BLaER1 treated with 17β-estradiol and CSF1 and Interleukin-3, amounts not matched to agents 10 nM and 100 nM (cell line): Measurements from ENCODE around the gene PTCD3.

Source experiments
- H3K27ac ChIP-seq, 11 experiments: shearing (Covaris generic); formaldehyde crosslinking; 2 replicates each; pipeline ENCODE4 v1.8.1; 2022
- H3K27me3 ChIP-seq, 11 experiments: shearing (Covaris generic); formaldehyde crosslinking; 2 replicates each; pipeline ENCODE4 v1.8.1; 2022
- H3K36me3 ChIP-seq, 11 experiments: shearing (Covaris generic); formaldehyde crosslinking; 2 replicates each; pipeline ENCODE4 v1.8.1; 2022
- H3K4me1 ChIP-seq, 10 experiments: shearing (Covaris generic); formaldehyde crosslinking; 2 replicates each; pipeline ENCODE4 v1.8.1; 2022
- H3K4me2 ChIP-seq, 11 experiments: shearing (Covaris generic); formaldehyde crosslinking; 2 replicates each; pipeline ENCODE4 v1.8.1; 2022
- H3K4me3 ChIP-seq, 10 experiments: shearing (Covaris generic); formaldehyde crosslinking; 2 replicates each; pipeline ENCODE4 v1.8.1; 2022
- H3K9ac ChIP-seq, 11 experiments: shearing (Covaris generic); formaldehyde crosslinking; 2 replicates each; pipeline ENCODE4 v1.8.1; 2022
- H3K9me3 ChIP-seq, 11 experiments: shearing (Covaris generic); formaldehyde crosslinking; replicated peaks in 1 of 11; 2 replicates each; pipeline ENCODE4 v1.8.1; 2022
- H4K20me1 ChIP-seq, 11 experiments: shearing (Covaris generic); formaldehyde crosslinking; 2 replicates each; pipeline ENCODE4 v1.8.1; 2022
- Cebpa-rat ChIP-seq, 11 experiments: shearing (Covaris generic); IDR thresholded peaks; 2 replicates each; pipeline ENCODE4 v1.8.1; 2022

PTCD3 gene

DNA sequence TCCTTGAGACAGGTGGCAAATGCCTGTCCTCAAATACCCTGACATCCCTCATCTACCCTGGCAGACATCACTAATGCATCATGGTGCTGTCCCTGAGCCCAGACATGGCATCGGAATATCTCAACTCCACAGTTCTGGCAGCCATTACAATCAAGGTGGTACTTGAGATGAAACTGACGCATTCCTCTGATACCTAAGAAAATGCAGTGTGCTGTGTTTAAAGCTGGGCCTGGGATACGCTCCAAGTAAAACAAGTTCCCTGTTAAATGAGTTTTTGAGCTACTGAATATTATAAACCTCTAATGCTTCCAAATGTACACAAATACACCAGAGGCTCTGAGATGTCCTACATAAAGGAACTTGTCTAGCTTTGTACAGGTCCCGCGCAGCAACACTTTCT is 30.1 kb upstream of the PTCD3 start:
- H3K36me3 ChIP-seq, result peaks cover 38 to 100% (median 96%) of the 10 kb centered on the region in 11 experiments
- no peak overlapping the region for H3K9ac ChIP-seq
- H3K4me3 ChIP-seq, result no peak overlapping the region
- no peak overlapping the region for H3K27ac ChIP-seq
- H4K20me1 ChIP-seq, result peaks cover 0 to 79% (median 56%) of the 10 kb centered on the region in 11 experiments; a peak in 17 of 22 replicates
- H3K4me1 ChIP-seq, result peaks cover 53 to 79% (median 71%) of the 10 kb centered on the region in 10 experiments
- H3K4me2 ChIP-seq, result no peak overlapping the region
- 0 out of 22 replicates have a peak, but pooled peaks cover 0 to 4% (median 0%) of the 10 kb centered on the region in 11 experiments for H3K9me3 ChIP-seq
- no peaks in the 10 kb centered on the region for H3K27me3 ChIP-seq
- no peak for TF ChIP-seq Cebpa-rat (IDR thresholded peaks at IDR 0.05)

DNA sequence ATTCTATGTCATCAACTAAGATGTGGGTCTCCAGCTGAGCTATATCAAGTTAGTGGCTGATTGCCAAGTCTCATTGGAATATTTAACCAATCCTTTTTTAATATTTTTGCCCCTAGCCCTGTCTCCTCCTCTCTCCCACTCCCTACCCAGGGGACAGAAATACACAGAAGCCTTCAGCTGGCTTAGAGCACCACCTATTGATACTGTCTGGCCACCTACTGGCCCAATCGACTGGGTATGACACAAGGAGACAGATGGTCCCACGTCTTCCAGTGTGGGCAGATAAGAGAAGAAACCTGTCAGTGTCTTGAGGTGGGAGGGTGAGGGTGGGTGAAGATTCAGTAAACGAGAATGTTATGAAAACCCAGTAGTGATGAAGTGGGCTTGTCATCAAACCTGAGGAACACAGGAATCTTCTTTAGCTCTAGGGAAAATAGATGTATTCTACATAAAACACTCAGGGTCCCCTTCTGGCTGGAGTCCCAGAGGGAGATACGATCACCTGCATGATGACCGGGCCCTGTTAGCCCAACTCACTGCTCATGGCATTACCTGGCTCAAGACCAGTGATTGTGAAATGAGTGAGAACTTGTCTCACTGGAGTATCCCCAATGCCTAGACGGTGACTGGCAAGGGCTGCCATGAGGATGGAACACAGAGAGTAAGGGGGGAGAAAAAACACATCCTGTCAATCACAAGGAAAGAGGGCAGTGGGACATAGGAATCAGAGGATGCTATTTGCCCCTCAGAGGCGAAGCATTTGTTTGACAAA is 27.1 kb upstream of the PTCD3 start:
- TF ChIP-seq Cebpa-rat (IDR thresholded peaks at IDR 0.05), result no peak; a peak in 1 of 22 replicates
- Histone ChIP-seq H3K27ac (no peak overlapping the region), H4K20me1 (peaks cover 0 to 78% (median 50%) of the 10 kb centered on the region in 11 experiments; a peak in 18 of 22 replicates), H3K4me2 (peak overlapping the region in 5 of 11 experiments; percentile 42 to 59 (median 46); a peak in 8 of 22 replicates), H3K4me3 (no peak overlapping the region), H3K9me3 (no peaks in the 10 kb centered on the region), H3K9ac (no peak overlapping the region), H3K36me3 (peaks cover 42 to 100% (median 97%) of the 10 kb centered on the region in 11 experiments), H3K4me1 (peaks cover 33 to 54% (median 49%) of the 10 kb centered on the region in 10 experiments), H3K27me3 (no peaks in the 10 kb centered on the region)

GRCh38 chr2:86079981-86080911 is 25.8 kb upstream of the PTCD3 start:
- Histone ChIP-seq H3K9me3 (no peaks in the 10 kb centered on the region), H3K36me3 (peaks cover 41 to 100% (median 95%) of the 10 kb centered on the region in 11 experiments), H4K20me1 (peaks cover 0 to 65% (median 43%) of the 10 kb centered on the region in 11 experiments; a peak in 18 of 22 replicates), H3K27me3 (no peaks in the 10 kb centered on the region), H3K4me3 (no peak overlapping the region), H3K9ac (peak overlapping the region in 2 of 11 experiments; percentile 10 to 46; a peak in 3 of 22 replicates), H3K4me1 (peaks cover 33 to 47% (median 41%) of the 10 kb centered on the region in 10 experiments), H3K4me2 (peak overlapping the region; percentile 25 to 65 (median 57)), H3K27ac (peak overlapping the region in 2 of 11 experiments; percentile 6 to 17; a peak in 1 of 22 replicates)
- no peak for TF ChIP-seq Cebpa-rat (IDR thresholded peaks at IDR 0.05)

- Histone ChIP-seq H3K4me2 (no peak overlapping the region), H3K36me3 (peaks cover 47 to 100% (median 94%) of the 10 kb centered on the region in 11 experiments), H3K4me3 (no peak overlapping the region), H3K27me3 (no peaks in the 10 kb centered on the region), H3K4me1 (peaks cover 33 to 43% (median 38%) of the 10 kb centered on the region in 10 experiments), H3K27ac (no peak overlapping the region), H3K9me3 (no peaks in the 10 kb centered on the region), H3K9ac (no peak overlapping the region), H4K20me1 (peaks cover 0 to 54% (median 39%) of the 10 kb centered on the region in 11 experiments; a peak in 18 of 22 replicates)
- no peak for TF ChIP-seq Cebpa-rat (IDR thresholded peaks at IDR 0.05)
Measured at GRCh38 chr2:86081724-86082123, 24.3 kb upstream of the PTCD3 start.

DNA sequence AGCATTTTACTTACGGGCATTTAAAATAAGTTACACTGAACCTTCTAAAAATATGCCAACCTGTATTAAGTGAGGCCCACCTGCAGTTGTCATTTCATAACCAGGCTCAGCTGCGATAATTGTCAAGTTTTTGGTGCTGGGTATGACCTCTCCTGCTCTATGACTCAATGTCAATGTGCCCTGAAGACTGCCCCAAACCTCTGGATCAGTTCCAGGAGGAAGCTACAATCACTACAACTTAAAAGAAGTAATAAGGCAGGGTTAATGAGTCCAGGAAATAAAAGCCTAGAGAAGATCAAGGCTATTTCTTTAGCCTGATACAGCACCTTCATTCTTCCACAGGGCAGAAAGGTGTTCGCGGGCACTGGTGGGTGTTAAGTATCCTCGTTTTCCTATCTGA is 23.3 kb upstream of the PTCD3 start:
- Histone ChIP-seq H4K20me1 (peaks cover 0 to 51% (median 33%) of the 10 kb centered on the region in 11 experiments; a peak in 17 of 22 replicates), H3K36me3 (peaks cover 55 to 100% (median 94%) of the 10 kb centered on the region in 11 experiments), H3K27ac (no peak overlapping the region), H3K4me2 (no peak overlapping the region; a peak in 1 of 22 replicates), H3K27me3 (no peaks in the 10 kb centered on the region), H3K9ac (peak overlapping the region in 2 of 11 experiments; percentile 2 to 18; a peak in 1 of 22 replicates), H3K4me1 (peaks cover 23 to 32% (median 28%) of the 10 kb centered on the region in 10 experiments), H3K9me3 (no peaks in the 10 kb centered on the region), H3K4me3 (no peak overlapping the region)
- no peak for TF ChIP-seq Cebpa-rat (IDR thresholded peaks at IDR 0.05)

- Histone ChIP-seq H3K27me3 (no peaks in the 10 kb centered on the region), H3K9ac (no peak overlapping the region), H3K4me2 (no peak overlapping the region), H3K4me1 (0 out of 20 replicates have a peak, but pooled peaks cover 0 to under 1% (median 0%) of the 10 kb centered on the region in 10 experiments), H3K4me3 (no peak overlapping the region), H3K36me3 (peaks cover 87 to 100% (median 96%) of the 10 kb centered on the region in 11 experiments), H4K20me1 (peaks cover 0 to 61% (median 32%) of the 10 kb centered on the region in 11 experiments; a peak in 19 of 22 replicates), H3K27ac (no peak overlapping the region), H3K9me3 (no peaks in the 10 kb centered on the region)
- TF ChIP-seq Cebpa-rat (IDR thresholded peaks at IDR 0.05), result no peak
Measured at GRCh38 chr2:86087936-86088850, 17.8 kb upstream of the PTCD3 start.

- Histone ChIP-seq H3K4me1 (no peaks in the 10 kb centered on the region), H3K36me3 (peaks cover 96 to 100% (median 100%) of the 10 kb centered on the region in 11 experiments), H4K20me1 (peaks cover 0 to 100% (median 75%) of the 10 kb centered on the region in 11 experiments; a peak in 19 of 22 replicates), H3K4me3 (no peak overlapping the region), H3K27me3 (no peaks in the 10 kb centered on the region), H3K4me2 (no peak overlapping the region), H3K9ac (no peak overlapping the region), H3K9me3 (no peaks in the 10 kb centered on the region), H3K27ac (no peak overlapping the region)
- TF ChIP-seq Cebpa-rat (IDR thresholded peaks at IDR 0.05), result no peak
Measured at GRCh38 chr2:86094229-86094628, 11.8 kb upstream of the PTCD3 start.
